Fibroblast of lung (primary cell): ENCODE measurements around the gene OLFM1. TPM values are rescaled to one million over a fixed set of nuclear protein-coding genes. Genes with fewer than 3 reads are reported as not detected.

Experiments used
- DNase-seq, 2 donors: peaks; one replicate each; pipeline versions ENCODE4 v3.0.0 to v3.0.0-alpha.2; 2010; ENCODE audit warnings: low read depth in 2 of 2
- H2AFZ ChIP-seq: 2 replicates; pipeline ENCODE4 v1.5.1; 2012; ENCODE audit warnings: low read length, control low read depth, inconsistent platforms
- H3K27ac ChIP-seq: 2 replicates; pipeline ENCODE4 v1.5.1; 2011; ENCODE audit warnings: low read length, control low read depth; ENCODE audit not compliant: insufficient read depth
- H3K27me3 ChIP-seq: 2 replicates; pipeline ENCODE4 v1.5.1; 2011; ENCODE audit warnings: mild to moderate bottlenecking, low read length; ENCODE audit not compliant: control insufficient read depth, insufficient read depth
- H3K36me3 ChIP-seq: 2 replicates; pipeline ENCODE4 v1.5.1; 2011; ENCODE audit warnings: low read length; ENCODE audit not compliant: control insufficient read depth, insufficient read depth
- H3K4me1 ChIP-seq: 2 replicates; pipeline ENCODE4 v1.5.1; 2011; ENCODE audit warnings: low read length; ENCODE audit not compliant: control insufficient read depth, insufficient read depth; ENCODE audit errors: extremely low read depth
- H3K4me2 ChIP-seq: 2 replicates; pipeline ENCODE4 v1.5.1; 2011; ENCODE audit warnings: low read length, control low read depth; ENCODE audit not compliant: insufficient read depth; ENCODE audit errors: extremely low read depth
- H3K4me3 ChIP-seq, 4 experiments: fragments of 200-600 bp in 1 of 4; sonication (generic) in 1 of 4; replicated peaks in 1 of 4; 2 replicates each; pipeline ENCODE4 v1.5.1; 2011 to 2016; ENCODE audit warnings: low read length in 4 of 4, low read depth in 3 of 4, mild to moderate bottlenecking in 3 of 4, control low read depth in 2 of 4, inconsistent platforms in 1 of 4, mixed read lengths in 1 of 4; ENCODE audit not compliant: insufficient read depth in 1 of 4; ENCODE audit errors: control extremely low read depth in 1 of 4
- H3K79me2 ChIP-seq: 2 replicates; pipeline ENCODE4 v1.5.1; 2012; ENCODE audit warnings: mild to moderate bottlenecking, low read length, inconsistent platforms; ENCODE audit not compliant: control insufficient read depth, insufficient read depth
- H3K9ac ChIP-seq: 2 replicates; pipeline ENCODE4 v1.5.1; 2011; ENCODE audit warnings: mild to moderate bottlenecking, low read length, control low read depth; ENCODE audit not compliant: insufficient read depth
- H3K9me3 ChIP-seq: 2 replicates; pipeline ENCODE4 v1.5.1; 2012; ENCODE audit warnings: low read depth, low read length; ENCODE audit not compliant: control insufficient read depth, insufficient read depth
- H4K20me1 ChIP-seq: 2 replicates; pipeline ENCODE4 v1.5.1; 2011; ENCODE audit warnings: low read length; ENCODE audit not compliant: control insufficient read depth, insufficient read depth; ENCODE audit errors: extremely low read depth
- CTCF ChIP-seq, 2 donors: IDR thresholded peaks in 1 of 2; conservative IDR thresholded peaks in 1 of 2; 1 replicate in 1 of 2; 2 replicates in 1 of 2; pipeline ENCODE4 v1.5.1; 2011 to 2012; ENCODE audit warnings: low read length in 2 of 2, control low read depth in 1 of 2, inconsistent platforms in 1 of 2, low read depth in 1 of 2, mild to moderate bottlenecking in 1 of 2
- EZH2 ChIP-seq: IDR thresholded peaks from 2 replicates; pipeline ENCODE4 v1.5.1; 2012; ENCODE audit warnings: low read length, control low read depth, mild to moderate bottlenecking; ENCODE audit errors: missing control alignments
- polyA plus RNA-seq, 2 donors: library from polyadenylated mRNA; depleted of rRNA in 1 of 2; stranded (reverse) in 1 of 2; unstranded in 1 of 2; fragments of >200 nt; gene quantifications; 2 replicates each; pipeline ENCODE4 v1.2.1, GENCODE V29; 2011 to 2012; ENCODE audit warnings: missing spikeins in 1 of 2
- total RNA-seq: library from RNA; depleted of rRNA; stranded (reverse); fragments of >200 nt; gene quantifications from 2 replicates; pipeline ENCODE4 v1.2.1, GENCODE V29; 2014

The OLFM1 gene
- total and polyA plus RNA-seq, 2 donors (not counting 1 experiment from before 2014, with no cell fraction given), result 2.0 to 7.6 TPM

- H4K20me1 ChIP-seq, result no peaks in the 10 kb centered on the region
- H3K79me2 ChIP-seq, result no peaks in the 10 kb centered on the region
- DNase-seq, result no peak
- H3K36me3 ChIP-seq, result no peaks in the 10 kb centered on the region
- no peaks in the 10 kb centered on the region for H3K27me3 ChIP-seq
- no peaks in the 10 kb centered on the region for H3K9me3 ChIP-seq
- no peak overlapping the region for H2AFZ ChIP-seq
- H3K4me3 ChIP-seq, result no peak overlapping the region
- no peak overlapping the region for H3K4me2 ChIP-seq
- no peaks in the 10 kb centered on the region for H3K4me1 ChIP-seq
- H3K9ac ChIP-seq, result no peak overlapping the region
- TF ChIP-seq CTCF (conservative IDR thresholded peaks at IDR 0.05 in 1 of 2, IDR thresholded peaks at IDR 0.05 in 1 of 2; ENCODE audit: low read depth in 1 of 2, low read length in 2 of 2) (no peak), EZH2 (no peak)
- H3K27ac ChIP-seq, result no peak overlapping the region
These were observed 14.0 kb downstream of the OLFM1 start for GRCh38 chr9:135101486-135101885.

- no peak overlapping the region for H3K4me3 ChIP-seq
- H3K4me1 ChIP-seq, result no peaks in the 10 kb centered on the region
- H4K20me1 ChIP-seq, result no peaks in the 10 kb centered on the region
- no peak for TF ChIP-seq EZH2
- TF ChIP-seq CTCF (conservative IDR thresholded peaks at IDR 0.05 in 1 of 2, IDR thresholded peaks at IDR 0.05 in 1 of 2; ENCODE audit: low read depth in 1 of 2, low read length in 2 of 2), result no peak
- no peak overlapping the region for H3K9ac ChIP-seq
- H3K27me3 ChIP-seq, result no peaks in the 10 kb centered on the region
- H2AFZ ChIP-seq, result no peak overlapping the region
- H3K9me3 ChIP-seq, result no peaks in the 10 kb centered on the region
- no peaks in the 10 kb centered on the region for H3K36me3 ChIP-seq
- DNase-seq, result no peak
- H3K27ac ChIP-seq, result no peak overlapping the region
- no peak overlapping the region for H3K4me2 ChIP-seq
- H3K79me2 ChIP-seq, result no peaks in the 10 kb centered on the region
These were observed 14.5 kb downstream of the OLFM1 start for GRCh38 chr9:135101926-135102325.

GRCh38 chr9:135102331-135102730, 14.9 kb downstream of the OLFM1 start:
- no peak overlapping the region for H3K4me3 ChIP-seq
- no peak overlapping the region for H3K9ac ChIP-seq
- no peak overlapping the region for H3K27ac ChIP-seq
- H3K79me2 ChIP-seq, result no peaks in the 10 kb centered on the region
- TF ChIP-seq EZH2 (no peak), CTCF (conservative IDR thresholded peaks at IDR 0.05 in 1 of 2, IDR thresholded peaks at IDR 0.05 in 1 of 2; ENCODE audit: low read depth in 1 of 2, low read length in 2 of 2) (no peak)
- no peaks in the 10 kb centered on the region for H3K27me3 ChIP-seq
- no peak for DNase-seq
- H3K4me1 ChIP-seq, result no peaks in the 10 kb centered on the region
- no peaks in the 10 kb centered on the region for H3K36me3 ChIP-seq
- no peaks in the 10 kb centered on the region for H4K20me1 ChIP-seq
- no peak overlapping the region for H2AFZ ChIP-seq
- no peaks in the 10 kb centered on the region for H3K9me3 ChIP-seq
- no peak overlapping the region for H3K4me2 ChIP-seq
